ENCODE data around the gene PCDH9.
"Not testable (repeated sequence)": the region's sequence is repeated elsewhere in the genome, so short reads cannot be mapped to it uniquely, and the experiment has no call there.

The PCDH9 gene

DNA sequence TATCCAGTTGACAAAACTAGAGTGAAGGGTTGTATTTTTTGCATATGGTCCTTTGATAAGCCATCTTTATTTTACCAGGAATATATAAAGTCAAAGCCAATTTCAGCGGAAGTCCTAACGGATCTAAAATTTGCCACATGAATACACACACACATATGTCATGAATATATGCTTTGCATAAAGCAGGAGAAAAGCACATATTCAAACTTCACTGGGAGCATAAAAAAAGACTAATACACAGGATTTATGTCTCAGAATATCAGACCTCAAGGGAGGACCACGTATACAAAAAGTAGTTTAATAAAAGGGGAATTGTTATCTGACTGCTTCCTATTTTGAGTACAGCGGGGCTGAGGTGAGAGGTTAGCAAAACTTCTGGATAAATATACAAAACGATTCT is 308.7 kb downstream of the PCDH9 start:
- DNase-seq: no peak
- intact Hi-C loops (cut with DNase I): no loop called here

DNA sequence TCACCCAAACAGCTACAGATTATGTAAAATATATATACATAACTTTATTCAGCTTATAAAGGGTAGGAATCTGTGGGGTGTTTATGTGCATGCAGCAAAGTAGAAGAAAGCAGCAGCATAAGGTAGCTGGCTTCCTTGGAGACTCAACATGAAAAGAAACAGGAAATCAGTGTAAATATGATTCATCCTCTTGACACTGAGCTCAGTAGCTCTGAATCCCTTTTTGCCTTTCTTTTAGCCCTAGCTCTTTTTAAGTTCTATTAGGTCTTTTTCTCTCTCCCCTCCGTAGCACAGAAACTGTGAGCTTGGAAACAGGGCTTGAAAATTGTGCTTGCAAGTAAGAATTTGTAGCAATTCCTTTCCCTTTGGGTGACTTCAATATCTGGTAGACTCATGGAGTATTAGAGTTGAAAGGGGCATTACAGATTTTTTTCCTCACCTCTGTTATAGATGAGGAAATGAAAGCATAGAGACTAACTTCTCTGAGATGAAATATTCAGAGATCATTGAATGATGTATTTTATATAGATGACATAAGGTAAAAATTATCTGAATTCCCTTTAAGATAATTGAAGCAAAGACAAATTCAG is 314.4 kb downstream of the PCDH9 start:
- no peak for DNase-seq
- intact Hi-C loops (cut with DNase I): no loop called here

DNA sequence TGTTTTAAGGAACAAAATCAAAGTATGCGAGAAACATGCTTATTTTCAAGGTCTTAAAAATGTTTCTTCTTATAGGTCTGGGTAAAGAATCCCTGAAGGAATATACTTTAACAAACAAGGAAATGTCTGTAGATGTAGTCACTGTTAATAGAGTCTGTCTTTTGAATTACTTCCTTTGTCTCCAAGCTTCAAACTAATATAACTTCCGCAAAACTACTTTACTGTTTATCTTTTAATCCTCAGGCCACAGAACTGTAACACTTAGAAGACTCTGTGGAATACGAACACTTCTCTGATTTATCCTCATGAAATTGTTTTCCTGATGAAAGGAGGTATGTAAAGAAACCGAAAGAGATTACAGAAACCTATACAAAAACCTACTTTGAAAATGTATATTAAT is 316.0 kb downstream of the PCDH9 start:
- no peak for DNase-seq
- intact Hi-C loops (cut with DNase I): no loop called here

DNA sequence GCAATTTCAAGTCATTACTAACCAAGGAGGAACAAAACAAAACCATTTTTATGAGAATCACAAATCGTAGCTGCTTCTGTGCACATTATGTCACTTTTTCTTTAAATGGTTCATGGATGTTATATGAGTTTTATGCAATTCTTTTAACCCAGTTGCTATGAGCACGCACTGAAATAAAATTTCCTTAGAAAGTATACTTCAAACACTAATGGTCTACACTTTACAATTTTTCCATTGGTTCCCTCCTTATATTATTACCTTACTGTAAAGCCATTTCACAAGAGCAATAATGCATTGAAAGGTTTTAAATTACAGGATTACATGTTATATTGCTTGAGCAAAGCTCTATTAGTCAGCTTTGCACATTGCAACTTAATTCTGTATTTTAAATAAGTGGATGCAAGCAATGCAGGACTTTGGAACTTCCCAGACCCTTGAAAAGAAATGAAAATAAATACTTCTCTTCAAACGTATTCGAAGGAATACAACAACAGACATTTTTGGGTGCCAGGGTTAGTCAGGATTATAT is 318.7 kb downstream of the PCDH9 start:
- intact Hi-C loops (cut with DNase I): no loop called here
- no peak for DNase-seq

DNA sequence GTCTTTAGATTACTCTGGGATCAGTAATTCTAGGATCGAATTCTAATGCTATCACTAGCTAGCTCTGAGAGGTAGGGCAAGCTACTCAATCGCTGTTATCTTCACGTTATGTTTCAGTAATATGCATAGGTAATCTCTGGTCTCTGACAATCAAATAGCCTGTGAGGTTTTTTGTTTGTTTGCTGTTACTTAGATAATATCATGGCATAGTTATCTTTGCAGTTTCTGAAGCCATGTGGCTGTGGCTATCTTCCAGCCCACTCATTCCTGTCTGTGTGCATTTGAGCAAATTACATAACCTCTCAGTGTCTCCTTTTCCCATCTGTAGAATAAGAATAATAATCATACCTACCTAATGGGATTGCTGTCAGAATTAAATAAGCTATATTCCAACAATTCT is 330.2 kb downstream of the PCDH9 start:
- no peak for DNase-seq
- intact Hi-C loops (cut with DNase I): no loop called here

DNA sequence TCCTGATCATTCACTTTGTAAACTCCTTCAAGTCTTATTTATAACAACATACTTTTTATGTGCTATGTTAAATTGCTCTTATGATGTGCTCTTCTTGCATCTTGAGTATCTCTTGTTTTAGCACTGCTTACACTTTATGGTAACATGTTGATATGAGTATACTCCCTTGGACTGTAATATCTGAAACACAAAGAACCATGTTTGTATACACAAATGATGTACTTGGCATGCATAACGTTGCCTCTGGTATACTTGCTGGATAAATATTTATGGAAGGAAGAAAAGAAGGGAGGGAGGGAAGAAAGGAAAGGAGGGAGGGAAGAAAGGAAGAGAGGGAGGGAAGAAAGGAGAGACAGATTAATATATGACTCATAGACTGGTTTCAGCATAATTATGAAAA is 333.2 kb downstream of the PCDH9 start:
- intact Hi-C loops (cut with DNase I): no loop called here
- DNase-seq: no peak

DNA sequence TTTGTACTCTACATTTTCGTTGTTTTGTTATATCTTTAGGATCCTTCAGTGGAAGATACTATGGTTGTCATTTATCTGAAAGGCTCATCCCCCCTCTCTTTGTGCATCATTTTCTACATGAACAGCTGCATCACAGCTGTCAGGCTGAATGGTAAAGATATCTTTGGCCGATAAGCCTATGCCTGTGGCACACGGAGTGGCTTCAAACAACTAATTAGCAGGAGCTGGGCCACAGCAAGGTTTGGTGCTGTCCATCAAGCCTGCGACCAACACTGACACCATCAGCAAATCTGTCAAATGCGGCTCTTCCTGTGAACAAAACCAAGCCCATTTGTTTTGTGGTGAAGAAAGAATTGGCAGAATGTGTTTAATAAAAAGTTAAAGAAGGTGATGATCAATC is 334.4 kb downstream of the PCDH9 start:
- intact Hi-C loops (cut with DNase I): no loop called here
- peak in 2 of 42 donors; percentile 24 to 36 for DNase-seq

DNA sequence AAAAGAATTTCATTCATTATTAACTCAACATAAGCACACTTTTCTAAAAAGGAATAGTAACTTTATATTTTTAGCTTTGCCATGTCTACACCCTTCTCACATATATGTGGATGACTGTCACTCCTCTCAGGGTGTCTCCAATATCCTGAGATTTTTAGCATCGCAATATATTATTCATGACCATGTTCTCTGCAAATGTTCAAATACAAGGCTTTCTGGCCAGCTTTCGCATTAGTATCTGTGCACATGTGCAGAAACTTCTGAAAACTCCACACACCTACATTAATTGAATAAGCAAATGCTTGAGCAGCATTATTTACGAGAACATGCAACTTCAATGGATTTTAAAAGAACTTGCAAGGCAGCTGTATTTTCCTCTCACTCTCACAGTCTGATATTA is 334.8 kb downstream of the PCDH9 start:
- DNase-seq: no peak
- intact Hi-C loops (cut with DNase I): no loop called here

DNA sequence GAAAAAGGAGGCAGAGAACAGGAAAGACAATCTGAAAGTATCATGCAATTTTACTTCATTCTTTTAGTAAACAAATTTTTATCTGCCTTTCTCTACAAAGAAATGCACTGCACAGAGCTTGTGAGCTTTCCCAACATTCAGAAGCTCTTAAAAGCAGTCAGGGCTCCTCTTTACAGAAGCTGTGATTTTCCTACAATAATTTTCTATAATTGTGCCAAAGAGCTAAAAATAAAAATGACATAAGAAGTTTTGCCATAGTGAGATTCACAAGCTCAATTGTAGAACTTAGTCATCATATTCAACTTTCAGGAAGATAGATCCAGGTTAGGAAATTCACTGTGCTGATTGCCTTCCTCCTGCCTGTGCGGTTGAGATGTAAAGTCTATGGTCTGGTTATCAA is 341.4 kb downstream of the PCDH9 start:
- DNase-seq: peak in 5 of 42 donors; percentile 13 to 48 (median 25)
- intact Hi-C loops (cut with DNase I): no loop called here

DNA sequence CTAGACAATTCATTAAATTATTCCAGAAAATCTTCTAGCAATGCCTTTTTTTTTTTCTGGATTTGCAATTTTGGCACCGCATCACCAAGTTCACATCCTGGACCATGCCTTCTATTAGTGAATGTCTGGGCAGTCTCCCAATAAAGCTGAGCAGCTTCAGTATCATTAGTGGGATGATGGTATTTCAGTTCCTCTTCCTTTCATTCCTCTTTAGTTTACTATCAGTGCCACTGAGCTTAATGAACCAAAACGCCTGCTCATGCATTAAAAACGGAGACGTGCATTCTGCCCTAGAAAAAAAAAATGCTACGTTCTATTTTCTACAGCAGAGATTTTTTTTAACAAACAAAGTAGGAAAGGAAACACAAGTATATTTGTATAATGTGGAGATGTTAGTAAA is 343.0 kb downstream of the PCDH9 start:
- intact Hi-C loops (cut with DNase I): no loop called here
- peak in 19 of 42 donors; percentile 10 to 66 (median 36) for DNase-seq

DNA sequence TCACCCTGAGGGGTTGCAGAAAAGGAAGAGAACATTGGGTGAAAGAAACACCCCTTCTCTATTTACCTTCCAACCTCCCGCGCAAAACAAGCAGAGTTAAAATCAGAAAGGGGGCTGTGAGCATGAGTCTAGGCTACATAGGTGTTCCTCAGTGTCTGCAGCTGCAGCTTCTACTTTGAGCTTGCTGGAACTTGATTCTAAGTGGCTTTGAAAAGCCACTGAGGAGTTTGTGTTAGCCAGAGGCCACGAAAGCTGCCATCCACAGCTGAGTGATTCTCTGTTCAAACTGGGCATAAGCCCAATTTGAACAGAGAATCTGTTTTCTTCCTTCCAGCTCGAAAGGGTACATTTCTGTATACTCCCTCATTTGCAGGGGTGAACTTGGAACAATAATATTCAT is 343.9 kb downstream of the PCDH9 start:
- DNase-seq: peak in 39 of 42 donors; percentile 8 to 80 (median 53)
- intact Hi-C loops (cut with DNase I): no loop called here

DNA sequence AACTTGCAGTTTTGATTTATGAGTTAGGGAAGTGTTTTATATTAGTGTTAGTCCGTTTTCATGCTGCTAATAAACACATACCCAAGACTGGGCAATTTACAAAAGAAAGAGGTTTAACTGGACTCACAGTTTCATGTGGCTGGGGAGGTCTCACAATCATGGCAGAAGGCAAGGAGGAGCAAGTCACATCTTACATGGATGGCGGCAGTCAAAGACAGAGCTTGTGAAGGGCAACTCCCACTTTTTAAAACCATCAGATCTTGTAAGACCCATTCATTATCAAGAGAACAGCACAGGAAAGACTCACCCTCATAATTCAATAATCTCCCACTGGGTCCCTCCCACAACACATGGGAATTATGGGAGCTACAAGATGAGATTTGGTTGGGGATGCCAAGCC is 349.0 kb downstream of the PCDH9 start:
- DNase-seq; intact Hi-C loops (cut with DNase I): not testable (repeated sequence)

DNA sequence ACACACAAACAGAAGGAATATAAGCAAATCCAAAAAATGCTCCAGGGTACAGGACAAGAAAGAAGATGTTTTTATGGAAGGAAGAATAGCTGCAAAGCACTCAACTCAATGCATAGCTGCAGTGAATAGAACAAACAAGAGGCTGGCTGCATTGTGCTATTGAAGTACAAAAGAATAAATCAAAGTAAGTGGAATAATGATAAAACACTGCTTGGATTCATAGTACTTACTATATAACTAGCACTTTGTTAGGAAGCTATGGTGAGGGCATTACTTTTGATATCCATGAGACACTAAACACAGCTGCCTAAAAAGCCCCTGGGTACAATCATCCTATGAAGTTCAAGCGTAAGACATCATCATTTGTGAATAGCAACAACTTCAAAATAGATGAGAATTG is 350.1 kb downstream of the PCDH9 start:
- DNase-seq: no peak
- intact Hi-C loops (cut with DNase I): no loop called here

DNA sequence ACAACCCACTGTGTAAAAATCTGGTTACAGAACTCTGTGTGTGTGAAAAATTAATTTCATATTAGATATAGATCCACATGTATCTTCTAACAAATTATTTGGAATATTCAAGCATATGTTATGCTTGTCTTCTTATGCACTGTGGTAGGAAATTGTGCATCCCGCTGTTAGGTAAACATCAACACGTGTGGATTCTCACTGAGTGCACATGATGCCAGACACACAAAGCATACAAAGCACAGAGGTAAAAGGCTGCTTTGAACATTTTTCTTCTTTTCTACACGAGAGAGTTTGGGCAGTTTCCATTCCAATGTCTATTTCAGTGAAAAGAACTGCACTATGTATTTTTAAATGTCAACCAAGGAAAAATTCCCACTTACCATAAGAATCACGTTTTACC is 354.9 kb downstream of the PCDH9 start:
- DNase-seq: no peak
- intact Hi-C loops (cut with DNase I): no loop called here

DNA sequence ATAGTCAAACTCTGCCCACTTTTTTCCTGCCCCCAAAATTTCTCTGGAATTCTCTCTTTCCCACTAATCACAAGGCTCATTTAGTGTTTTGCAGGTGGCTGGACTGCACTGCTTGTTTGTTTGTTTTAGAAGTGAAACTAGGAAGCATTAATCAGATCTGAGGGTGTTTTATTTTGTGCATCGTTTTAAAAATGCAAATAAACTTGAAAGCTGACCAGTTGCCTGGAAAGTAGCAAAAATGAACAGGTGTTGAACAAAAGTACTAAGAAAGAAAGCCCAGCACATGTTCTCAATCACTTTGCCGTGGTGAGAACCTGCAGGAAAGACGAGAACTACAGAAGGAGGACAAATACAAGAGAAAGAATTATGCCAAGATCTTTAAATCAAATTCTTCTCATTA is 365.5 kb downstream of the PCDH9 start:
- intact Hi-C loops (cut with DNase I): no loop called here
- DNase-seq: no peak

DNA sequence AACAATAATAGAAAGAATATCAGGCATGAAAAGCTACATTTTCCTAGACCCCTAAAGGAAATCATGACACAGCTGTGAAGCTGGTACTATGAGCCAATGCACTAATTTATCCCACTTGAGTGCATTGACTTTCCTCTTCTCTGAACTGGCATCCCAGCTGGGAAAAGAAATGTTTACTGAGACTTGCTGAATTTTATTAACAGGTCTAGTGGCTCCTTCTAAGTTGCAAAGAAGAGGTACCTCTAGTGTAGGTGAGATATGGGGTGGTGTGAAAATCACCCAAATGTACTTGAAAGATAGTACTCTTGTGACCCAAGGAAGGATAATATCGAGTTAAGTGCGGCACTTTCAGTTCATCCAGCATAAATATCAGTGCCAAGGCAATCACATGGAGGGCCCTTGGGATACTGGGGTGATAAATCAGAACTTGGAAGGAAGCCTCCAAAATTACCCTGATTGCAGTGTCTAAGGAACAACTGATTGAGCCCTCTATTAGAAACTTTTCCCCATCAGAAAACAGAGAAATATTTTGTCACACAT is 369.2 kb downstream of the PCDH9 start:
- intact Hi-C loops (cut with DNase I): no loop called here
- DNase-seq: no peak

DNA sequence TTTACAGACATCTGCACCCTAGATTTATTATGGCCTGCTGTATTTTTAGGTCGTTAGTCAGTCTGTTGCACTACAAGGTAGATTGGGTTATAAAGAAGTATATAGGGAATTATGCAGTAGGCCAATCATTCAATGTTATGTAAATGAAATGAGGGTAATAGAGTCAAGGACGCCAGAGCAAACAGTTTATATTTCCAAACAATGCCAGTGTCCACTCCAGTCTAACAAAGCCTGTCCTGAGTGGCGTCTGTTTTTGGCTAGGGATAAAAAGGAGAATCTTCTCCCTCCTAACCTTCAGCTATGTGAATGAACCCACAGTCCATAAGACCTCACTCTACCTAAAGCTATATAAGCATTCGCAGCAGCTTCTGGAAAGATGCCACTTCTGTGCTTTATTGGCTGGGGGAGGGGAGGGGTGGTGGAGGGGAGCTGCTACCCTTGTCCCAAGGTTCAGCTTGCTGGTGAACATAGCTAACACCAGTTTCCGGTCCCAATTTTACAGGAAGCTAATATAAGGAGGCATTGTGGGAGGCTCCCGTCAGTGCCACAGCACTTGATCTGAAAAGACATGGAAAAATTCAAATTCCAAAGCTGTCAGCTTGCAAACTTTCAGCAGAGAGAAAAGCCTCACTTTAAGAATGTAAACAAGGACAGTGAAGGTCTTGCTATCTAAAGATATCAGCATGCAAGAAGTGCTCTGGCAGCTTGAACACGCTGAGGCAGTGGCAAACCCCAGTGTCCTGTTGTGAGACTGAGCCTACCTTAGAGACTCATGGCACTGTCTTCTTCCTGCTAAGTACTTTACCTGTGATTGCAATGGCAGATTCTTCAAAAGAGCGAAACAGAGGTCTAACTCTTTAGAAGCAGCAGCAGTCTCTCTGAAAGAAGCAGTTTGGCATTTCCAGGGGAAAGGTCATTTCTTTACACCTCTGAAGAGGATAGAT is 369.9 kb downstream of the PCDH9 start:
- intact Hi-C loops (cut with DNase I): no loop called here
- DNase-seq: no peak

DNA sequence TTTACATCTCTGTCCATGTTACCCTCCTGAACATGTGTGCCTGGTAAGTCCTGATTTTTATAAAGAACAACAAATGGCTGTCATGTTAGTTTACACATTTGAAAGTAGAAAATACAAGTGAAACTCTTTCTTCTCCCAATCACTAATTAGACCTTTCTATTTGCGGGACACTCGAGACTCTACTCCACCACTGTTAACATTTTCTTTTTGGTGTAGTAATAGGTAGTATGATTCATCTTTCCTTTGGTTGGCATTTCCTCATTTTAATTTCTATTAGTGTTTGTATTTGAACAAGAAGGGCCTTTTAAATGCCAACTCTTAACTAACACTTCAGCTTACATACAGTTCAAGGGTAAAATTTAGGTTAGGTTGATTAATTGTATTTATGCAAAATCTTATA is 371.1 kb downstream of the PCDH9 start:
- no peak for DNase-seq
- intact Hi-C loops (cut with DNase I): no loop called here

DNA sequence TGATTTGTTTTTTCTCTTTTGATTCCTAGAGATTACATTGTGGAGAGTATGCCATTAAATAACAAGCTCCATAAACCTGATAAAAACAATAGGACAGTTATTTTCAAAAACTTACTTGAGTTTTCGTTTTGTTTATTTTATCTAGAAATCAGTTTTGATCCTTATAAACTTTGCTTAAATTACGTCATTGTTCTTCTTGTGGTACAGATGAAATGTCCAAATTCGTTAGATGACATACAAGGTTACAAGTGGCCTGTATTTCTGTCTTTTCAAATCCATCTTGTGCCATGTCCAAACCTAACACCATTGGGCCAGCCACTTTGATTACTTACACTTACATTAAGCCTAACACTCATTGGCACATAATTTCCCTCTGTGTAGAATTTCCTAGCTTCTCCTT is 372.0 kb downstream of the PCDH9 start:
- intact Hi-C loops (cut with DNase I): no loop called here
- DNase-seq: no peak

DNA sequence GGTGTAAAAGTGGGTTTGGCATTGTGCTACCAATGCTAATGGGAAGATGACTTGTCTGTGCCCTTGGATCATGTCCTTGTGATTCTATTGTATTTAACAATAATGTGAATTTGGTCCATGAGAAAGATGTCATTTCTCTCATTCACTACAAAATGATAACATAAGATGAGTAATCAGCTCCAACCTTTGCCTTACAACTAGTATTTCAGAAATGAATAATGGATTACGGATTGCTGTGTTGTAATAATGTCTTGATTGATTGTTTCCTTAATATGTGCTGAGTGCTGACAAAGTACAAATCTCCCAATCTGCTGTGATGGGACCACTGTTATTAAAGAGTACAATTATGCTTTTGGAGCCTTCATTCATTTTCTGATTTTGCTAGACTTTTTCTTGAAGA is 375.0 kb downstream of the PCDH9 start:
- intact Hi-C loops (cut with DNase I): no loop called here
- DNase-seq: no peak

Measured in head of caudate nucleus (tissue), 42 donors.